HG02973 (cell line): Measurements from ENCODE around the gene SEMA3B.
"Not testable (repeated sequence)": the region's sequence is repeated elsewhere in the genome, so short reads cannot be mapped to it uniquely, and the experiment has no call there.

ENCODE experiments used
- ATAC-seq: cut with Tn5 transposase; IDR thresholded peaks from one replicate; pipeline ENCODE4 v1.9.1; 2021; ENCODE audit warnings: moderate library complexity; ENCODE audit not compliant: unreplicated experiment

SEMA3B gene

GRCh38 chr3:50237754-50238548, 31.0 kb upstream of the SEMA3B start:
- no peak for ATAC-seq

GRCh38 chr3:50238549-50239026, 30.4 kb upstream of the SEMA3B start:
- no peak for ATAC-seq

- no peak for ATAC-seq
Observed at GRCh38 chr3:50239649-50240048, 29.3 kb upstream of the SEMA3B start.

- ATAC-seq: no peak
Observed at GRCh38 chr3:50241163-50241562, 27.8 kb upstream of the SEMA3B start.

GRCh38 chr3:50241713-50242380, 27.1 kb upstream of the SEMA3B start:
- ATAC-seq: no peak

- ATAC-seq: no peak
Observed at GRCh38 chr3:50242381-50242770, 26.6 kb upstream of the SEMA3B start.

- no peak for ATAC-seq
Observed at GRCh38 chr3:50242851-50243542, 25.9 kb upstream of the SEMA3B start.

GRCh38 chr3:50243543-50243895, 25.4 kb upstream of the SEMA3B start:
- ATAC-seq: no peak

GRCh38 chr3:50244813-50245212, 24.1 kb upstream of the SEMA3B start:
- ATAC-seq: not testable (repeated sequence)

GRCh38 chr3:50245251-50245745, 23.6 kb upstream of the SEMA3B start:
- no peak for ATAC-seq

GRCh38 chr3:50245831-50246516, 23.0 kb upstream of the SEMA3B start:
- ATAC-seq: peak; percentile 63

GRCh38 chr3:50246517-50246954, 22.4 kb upstream of the SEMA3B start:
- ATAC-seq: peak; percentile 43

- ATAC-seq: no peak
Observed at GRCh38 chr3:50248387-50248786, 20.6 kb upstream of the SEMA3B start.

GRCh38 chr3:50249457-50249856, 19.5 kb upstream of the SEMA3B start:
- ATAC-seq: no peak

GRCh38 chr3:50250514-50250913, 18.4 kb upstream of the SEMA3B start:
- ATAC-seq: no peak

- ATAC-seq: no peak
Observed at GRCh38 chr3:50251220-50251619, 17.7 kb upstream of the SEMA3B start.

GRCh38 chr3:50254577-50255250, 14.2 kb upstream of the SEMA3B start:
- ATAC-seq: no peak

GRCh38 chr3:50255251-50255615, 13.7 kb upstream of the SEMA3B start:
- no peak for ATAC-seq

- no peak for ATAC-seq
Observed at GRCh38 chr3:50256978-50257890, 11.7 kb upstream of the SEMA3B start.
